ENCODE measurements around the gene AKAP12. TPM values are rescaled to one million over a fixed set of nuclear protein-coding genes. Genes with fewer than 3 reads are reported as not detected.
"Not testable (repeated sequence)": the region's sequence is repeated elsewhere in the genome, so short reads cannot be mapped to it uniquely, and the experiment has no call there.

Gene AKAP12
- total RNA-seq, 1 donor from 2014 or later: 154 TPM

GRCh38 chr6:151310852-151311767 is 71.3 kb downstream of the AKAP12 start:
- no peaks in the 10 kb centered on the region for H3K9me3 Mint-ChIP-seq (ENCODE audit: unreplicated experiment)
- H3K36me3 Mint-ChIP-seq (ENCODE audit: unreplicated experiment): peaks cover 25% of the 10 kb centered on the region
- peaks cover 8% of the 10 kb centered on the region for H3K4me1 Mint-ChIP-seq (ENCODE audit: unreplicated experiment)
- DNase-seq (ENCODE audit: extremely low spot score, unreplicated experiment): no peak
- H3K4me3 Mint-ChIP-seq (ENCODE audit: unreplicated experiment): no peak overlapping the region
- no peaks in the 10 kb centered on the region for H3K27me3 Mint-ChIP-seq (ENCODE audit: unreplicated experiment)
- no peak for TF ChIP-seq CTCF (IDR thresholded peaks at IDR 0.05)
- no peak overlapping the region for H3K27ac Mint-ChIP-seq (ENCODE audit: unreplicated experiment)

DNA sequence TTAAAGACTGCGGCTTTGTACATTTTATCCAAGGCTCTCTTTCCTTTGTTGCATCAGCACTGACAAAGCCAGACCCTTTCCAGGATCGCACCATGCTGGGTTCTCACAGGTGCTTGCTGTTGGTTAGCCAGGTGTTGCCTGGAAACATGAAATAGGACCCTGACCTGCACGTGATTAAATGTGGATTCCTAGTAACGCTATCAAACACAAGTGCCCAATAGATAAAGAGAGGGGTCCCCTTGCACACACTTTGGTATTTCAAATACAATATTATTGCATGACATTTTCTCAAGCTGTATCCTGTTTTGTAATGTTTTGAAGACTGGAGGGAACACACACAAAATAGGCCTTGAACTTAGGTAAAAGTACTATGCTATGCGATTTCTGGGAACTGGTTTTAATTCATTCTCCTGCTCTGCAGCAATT is 73.3 kb downstream of the AKAP12 start:
- Mint-ChIP-seq H3K36me3 (ENCODE audit: unreplicated experiment) (peaks cover 19% of the 10 kb centered on the region), H3K4me3 (ENCODE audit: unreplicated experiment) (no peak overlapping the region), H3K4me1 (ENCODE audit: unreplicated experiment) (peaks cover 27% of the 10 kb centered on the region), H3K27ac (ENCODE audit: unreplicated experiment) (peak overlapping the region; percentile 59), H3K9me3 (ENCODE audit: unreplicated experiment) (no peaks in the 10 kb centered on the region), H3K27me3 (ENCODE audit: unreplicated experiment) (no peaks in the 10 kb centered on the region)
- DNase-seq (ENCODE audit: extremely low spot score, unreplicated experiment): no peak
- no peak for TF ChIP-seq CTCF (IDR thresholded peaks at IDR 0.05)

GRCh38 chr6:151315661-151316060 is 75.9 kb downstream of the AKAP12 start:
- Mint-ChIP-seq H3K36me3 (ENCODE audit: unreplicated experiment) (peaks cover 18% of the 10 kb centered on the region), H3K4me1 (ENCODE audit: unreplicated experiment) (peaks cover 34% of the 10 kb centered on the region), H3K27ac (ENCODE audit: unreplicated experiment) (peak overlapping the region; percentile 23)
- H3K9me3 Mint-ChIP-seq (ENCODE audit: unreplicated experiment); DNase-seq (ENCODE audit: extremely low spot score, unreplicated experiment); H3K27me3 Mint-ChIP-seq (ENCODE audit: unreplicated experiment); H3K4me3 Mint-ChIP-seq (ENCODE audit: unreplicated experiment): not testable (repeated sequence)

- TF ChIP-seq CTCF (IDR thresholded peaks at IDR 0.05): no peak
- DNase-seq (ENCODE audit: extremely low spot score, unreplicated experiment): no peak
- Mint-ChIP-seq H3K4me3 (ENCODE audit: unreplicated experiment) (peak overlapping the region; percentile 33), H3K9me3 (ENCODE audit: unreplicated experiment) (no peaks in the 10 kb centered on the region), H3K27me3 (ENCODE audit: unreplicated experiment) (no peaks in the 10 kb centered on the region), H3K27ac (ENCODE audit: unreplicated experiment) (peak overlapping the region; percentile 82), H3K36me3 (ENCODE audit: unreplicated experiment) (peaks cover 14% of the 10 kb centered on the region), H3K4me1 (ENCODE audit: unreplicated experiment) (peaks cover 34% of the 10 kb centered on the region)
Observed at GRCh38 chr6:151317103-151317994, 77.6 kb downstream of the AKAP12 start.

- H3K36me3 Mint-ChIP-seq (ENCODE audit: unreplicated experiment): peaks cover 15% of the 10 kb centered on the region
- peaks cover 33% of the 10 kb centered on the region for H3K4me1 Mint-ChIP-seq (ENCODE audit: unreplicated experiment)
- no peak for TF ChIP-seq CTCF (IDR thresholded peaks at IDR 0.05)
- peak overlapping the region; percentile 82 for H3K27ac Mint-ChIP-seq (ENCODE audit: unreplicated experiment)
- H3K4me3 Mint-ChIP-seq (ENCODE audit: unreplicated experiment): no peak overlapping the region
- no peak for DNase-seq (ENCODE audit: extremely low spot score, unreplicated experiment)
- H3K27me3 Mint-ChIP-seq (ENCODE audit: unreplicated experiment): no peaks in the 10 kb centered on the region
- no peaks in the 10 kb centered on the region for H3K9me3 Mint-ChIP-seq (ENCODE audit: unreplicated experiment)
Observed at GRCh38 chr6:151317995-151318365, 78.2 kb downstream of the AKAP12 start.

Measured in osteocyte (in vitro differentiated cells).